GM19238 (cell line): ENCODE measurements around the gene GGTLC2.

Source experiments
- DNase-seq: peaks from one replicate; pipeline ENCODE4 v3.0.0; 2011; ENCODE audit warnings: low spot score; ENCODE audit not compliant: insufficient read length

The GGTLC2 gene

GRCh38 chr22:22689621-22690345 lies 45.4 kb downstream of the GGTLC2 start:
- DNase-seq: no peak

DNA sequence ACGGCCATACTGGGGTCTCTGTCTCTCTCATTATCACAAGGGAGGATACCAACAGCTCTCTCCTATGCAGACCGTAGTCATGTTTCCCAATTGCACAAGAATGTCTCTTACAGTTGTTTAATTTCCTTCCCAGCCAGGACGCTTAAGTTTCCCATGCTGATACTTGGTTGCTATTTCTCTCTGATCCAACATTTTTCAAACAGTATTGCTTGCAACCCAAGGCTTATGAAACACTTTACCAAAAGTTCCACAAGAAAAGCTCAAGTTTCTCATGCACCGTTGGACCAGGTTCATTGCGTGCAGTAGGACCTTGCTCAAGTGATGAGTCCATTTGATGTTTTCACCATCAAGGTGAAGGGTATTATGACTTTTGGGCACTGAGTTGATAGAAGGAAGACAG lies 46.6 kb downstream of the GGTLC2 start:
- no peak for DNase-seq

GRCh38 chr22:22691716-22692701 lies 47.6 kb downstream of the GGTLC2 start:
- DNase-seq: no peak

DNA sequence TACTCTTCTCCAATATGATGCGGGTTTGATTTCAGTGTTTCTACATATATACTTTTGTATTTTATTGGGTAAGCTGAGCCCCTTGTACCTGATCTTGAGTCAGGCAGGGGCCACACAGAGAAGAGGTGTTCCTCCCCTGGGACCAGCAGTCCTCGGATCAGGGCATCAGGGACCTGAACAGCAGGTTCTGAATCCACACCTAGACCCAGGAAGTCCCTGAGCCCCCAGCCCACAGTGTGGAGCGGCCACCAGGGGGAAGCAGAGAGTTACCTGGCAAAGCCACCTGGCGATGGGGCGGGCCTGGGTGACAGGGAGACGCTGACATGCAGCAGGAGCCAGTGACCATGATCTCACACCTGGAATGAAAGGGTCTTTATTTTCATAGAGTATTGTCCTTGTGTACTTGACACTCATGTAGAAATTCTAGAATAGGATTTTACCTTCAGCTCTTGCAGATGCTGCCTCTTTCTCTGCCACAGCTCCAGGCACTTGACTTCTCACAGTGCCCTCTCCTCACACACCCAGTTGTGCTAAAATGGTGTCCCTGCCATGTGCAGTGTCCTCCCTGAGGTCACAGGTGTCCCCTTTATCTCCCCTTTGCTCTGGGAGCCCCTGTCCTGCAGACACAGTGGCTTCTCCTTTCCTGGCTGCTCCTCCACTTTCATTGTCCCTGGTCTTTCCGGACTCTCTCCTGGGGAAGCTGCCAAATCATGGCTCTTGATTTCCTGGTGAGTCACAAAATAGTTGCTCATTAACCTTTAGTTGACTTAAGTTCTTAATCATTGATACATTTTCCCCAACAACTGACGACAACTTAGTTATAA lies 48.5 kb downstream of the GGTLC2 start:
- peak; percentile 46 for DNase-seq

DNA sequence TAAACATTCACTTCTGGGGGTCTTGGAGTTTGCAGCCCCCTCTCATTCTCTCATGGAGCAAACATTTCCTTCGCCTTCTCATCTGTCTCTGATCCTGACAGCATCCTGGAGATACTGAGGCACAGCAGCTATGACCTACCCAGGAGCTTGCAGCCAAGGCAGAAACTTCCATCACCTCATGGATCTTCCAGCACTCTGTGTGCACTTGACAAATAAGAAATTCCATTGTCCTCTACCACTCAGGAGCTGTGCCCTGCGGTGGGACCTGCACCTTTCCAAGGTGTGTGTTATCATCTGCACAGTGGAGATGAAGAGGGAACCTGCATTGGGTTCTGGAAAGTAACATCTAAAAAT lies 49.1 kb downstream of the GGTLC2 start:
- DNase-seq: no peak

GRCh38 chr22:22694106-22694505 lies 49.7 kb downstream of the GGTLC2 start:
- DNase-seq: no peak

- no peak for DNase-seq
Observed at GRCh38 chr22:22696104-22696503, 51.7 kb downstream of the GGTLC2 start.
